Measurements from ENCODE around the gene ZFAND3. TPM values are rescaled to one million over a fixed set of nuclear protein-coding genes. Genes with fewer than 3 reads are reported as not detected.
"Not testable (repeated sequence)": the region's sequence is repeated elsewhere in the genome, so short reads cannot be mapped to it uniquely, and the experiment has no call there.

ZFAND3 gene
- polyA plus RNA-seq, 4 donors, result 127 to 176 (median 139) TPM

DNA sequence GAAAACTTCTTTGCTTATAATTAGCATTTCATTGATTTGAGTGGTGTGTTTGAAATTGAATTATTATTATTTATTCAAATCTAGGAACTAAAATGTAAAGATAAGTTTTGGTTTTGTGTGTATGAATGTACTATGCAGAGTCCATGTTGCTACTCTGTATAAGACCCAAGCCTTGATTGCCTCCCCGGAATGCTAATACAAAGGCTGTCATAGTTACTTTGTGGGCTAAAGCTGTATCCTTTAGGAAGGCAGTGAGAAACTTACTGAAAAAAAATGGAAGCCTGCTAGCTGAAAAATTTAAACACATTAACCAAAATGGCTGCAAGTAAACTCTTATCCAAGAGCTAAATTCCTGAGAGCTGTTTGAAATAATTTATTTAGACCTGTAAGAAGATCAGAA lies 213.3 kb downstream of the ZFAND3 start:
- no peak for DNase-seq (ENCODE audit: low read depth in 4 of 4, low spot score in 3 of 4)

DNA sequence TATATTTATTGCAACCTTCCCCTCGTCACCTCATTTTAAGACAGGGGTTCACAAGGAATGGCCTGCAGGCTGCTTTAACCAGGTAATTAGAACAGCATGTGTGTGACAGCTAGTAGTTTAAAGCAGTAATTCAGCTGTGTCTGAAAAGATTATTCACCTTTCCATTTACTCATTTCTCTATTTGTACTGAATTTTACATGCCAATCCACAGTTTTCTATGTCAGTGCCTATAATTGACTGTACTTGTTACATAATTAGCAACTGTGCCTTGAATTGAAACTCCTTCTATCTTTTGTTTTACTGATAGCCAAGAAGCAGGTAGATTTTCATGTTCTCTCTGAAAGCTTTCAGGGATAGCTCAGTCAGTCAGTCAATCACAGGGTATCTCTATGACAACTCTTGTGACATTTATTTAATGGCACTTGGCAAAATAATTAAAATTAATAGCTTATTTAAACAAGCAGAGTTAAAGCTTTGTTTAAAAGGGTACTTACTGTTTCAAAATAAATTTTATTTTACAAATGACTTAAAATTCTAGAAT lies 214.0 kb downstream of the ZFAND3 start:
- no peak for DNase-seq (ENCODE audit: low read depth in 4 of 4, low spot score in 3 of 4)

DNA sequence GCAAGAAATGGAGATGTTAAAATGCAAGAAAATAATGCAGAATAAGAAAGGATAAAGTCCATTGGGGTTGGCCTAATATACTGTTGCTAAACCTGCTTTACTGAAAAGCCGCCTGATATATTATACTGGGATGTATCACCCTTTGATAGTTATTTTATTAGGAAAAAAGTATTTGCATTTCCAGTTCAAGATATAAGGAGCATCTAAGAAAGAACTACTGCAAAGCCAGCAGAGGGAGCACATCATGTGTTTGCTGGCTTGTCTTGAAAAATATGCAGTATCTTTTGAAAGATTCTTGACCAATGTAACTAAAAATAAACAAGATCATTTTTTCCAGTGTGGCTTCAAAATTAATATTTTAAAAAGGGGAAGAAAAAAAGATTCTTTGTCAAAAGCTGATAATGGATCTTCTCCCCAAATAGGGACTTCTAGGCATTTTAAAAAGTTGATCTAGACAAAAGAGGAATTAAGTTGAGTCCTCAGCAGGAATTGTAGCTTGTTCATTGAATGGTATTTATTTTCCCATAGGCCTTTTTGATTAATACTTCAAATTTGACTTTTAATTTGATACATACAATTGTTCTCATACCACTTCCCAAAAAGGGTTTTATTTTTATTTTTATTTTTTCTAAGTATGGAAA lies 214.9 kb downstream of the ZFAND3 start:
- DNase-seq (ENCODE audit: low read depth in 4 of 4, low spot score in 3 of 4), result no peak

DNA sequence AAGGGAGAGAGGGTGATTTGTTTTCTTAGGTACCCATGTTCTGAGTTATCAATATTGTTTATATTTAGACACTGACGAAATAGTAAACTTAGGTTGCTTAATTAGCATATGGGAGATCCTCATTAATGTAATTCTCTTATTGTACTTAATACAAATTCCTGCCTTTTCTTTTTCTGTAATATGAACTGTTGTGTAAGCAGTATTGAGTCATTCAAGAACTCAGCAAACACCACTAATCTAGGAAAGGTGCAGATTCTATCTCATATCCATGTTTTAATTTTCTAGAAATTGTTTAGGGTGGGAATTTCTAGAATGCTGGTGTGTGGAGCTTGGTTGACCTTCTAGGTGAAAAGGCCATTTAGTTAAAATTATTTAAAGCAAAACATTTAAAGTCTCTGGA lies 216.0 kb downstream of the ZFAND3 start:
- DNase-seq (ENCODE audit: low read depth in 4 of 4, low spot score in 3 of 4), result no peak

DNA sequence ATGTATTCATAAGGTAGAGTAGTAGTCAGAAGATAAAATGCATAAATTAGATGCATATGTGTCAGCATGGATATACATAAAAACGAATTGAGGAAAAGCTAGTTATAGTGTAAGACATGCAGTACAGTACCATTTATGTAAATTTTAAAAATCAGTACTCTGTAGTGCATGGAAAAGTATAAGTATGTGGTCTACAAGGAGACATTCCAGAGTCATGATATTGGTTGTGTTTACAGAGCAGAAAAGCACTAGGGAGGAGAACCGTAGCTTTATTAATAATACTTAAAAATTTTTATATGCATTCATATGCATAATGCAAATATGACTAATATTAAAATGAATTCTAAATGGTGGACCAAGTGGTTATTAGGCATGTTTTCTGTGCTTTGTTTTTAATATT lies 220.0 kb downstream of the ZFAND3 start:
- no peak for DNase-seq (ENCODE audit: low read depth in 4 of 4, low spot score in 3 of 4)

DNA sequence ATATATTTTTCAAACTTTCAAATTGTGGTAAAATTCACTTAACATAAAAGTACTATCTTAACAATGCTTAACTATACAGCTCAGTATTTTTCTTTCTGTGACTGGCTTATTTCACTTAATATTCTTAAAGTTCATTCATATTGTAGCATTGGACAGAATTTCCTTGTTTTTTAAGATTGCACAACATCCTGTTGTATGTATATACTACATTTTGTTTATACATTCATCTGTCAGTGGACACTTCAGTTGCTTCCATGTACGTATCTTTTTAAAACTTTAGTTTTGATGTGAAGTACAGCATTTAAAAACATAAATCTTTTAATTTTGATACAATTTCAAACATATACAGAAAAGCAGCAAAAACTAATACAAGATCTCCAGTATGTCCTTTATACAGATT lies 220.7 kb downstream of the ZFAND3 start:
- DNase-seq (ENCODE audit: low read depth in 4 of 4, low spot score in 3 of 4), result no peak

DNA sequence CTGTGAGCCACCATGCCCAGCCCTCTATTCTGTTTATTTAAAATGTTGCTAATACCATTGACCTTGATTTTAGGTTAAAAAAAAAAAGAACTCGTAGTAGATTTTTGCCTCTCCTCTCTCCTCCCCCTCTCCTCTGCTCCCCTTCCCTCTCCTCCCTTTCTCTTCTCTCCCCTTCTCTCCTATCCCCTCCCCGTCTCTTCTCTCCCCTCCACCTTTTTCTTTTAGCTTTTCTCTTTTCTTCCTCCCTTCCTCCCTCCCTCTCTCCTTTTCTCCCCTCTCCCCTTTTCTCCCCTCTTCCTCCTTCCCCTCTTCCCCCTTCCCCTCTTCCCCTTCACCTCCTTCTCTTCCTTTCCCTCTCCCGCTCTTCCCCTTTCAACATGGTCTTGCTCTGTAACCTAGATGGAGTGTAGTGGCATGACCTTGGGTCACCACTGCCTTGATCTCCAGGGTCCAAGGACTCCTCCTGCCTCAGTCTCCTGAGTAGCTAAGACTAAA lies 223.8 kb downstream of the ZFAND3 start:
- DNase-seq (ENCODE audit: low read depth in 4 of 4, low spot score in 3 of 4), result no peak

DNA sequence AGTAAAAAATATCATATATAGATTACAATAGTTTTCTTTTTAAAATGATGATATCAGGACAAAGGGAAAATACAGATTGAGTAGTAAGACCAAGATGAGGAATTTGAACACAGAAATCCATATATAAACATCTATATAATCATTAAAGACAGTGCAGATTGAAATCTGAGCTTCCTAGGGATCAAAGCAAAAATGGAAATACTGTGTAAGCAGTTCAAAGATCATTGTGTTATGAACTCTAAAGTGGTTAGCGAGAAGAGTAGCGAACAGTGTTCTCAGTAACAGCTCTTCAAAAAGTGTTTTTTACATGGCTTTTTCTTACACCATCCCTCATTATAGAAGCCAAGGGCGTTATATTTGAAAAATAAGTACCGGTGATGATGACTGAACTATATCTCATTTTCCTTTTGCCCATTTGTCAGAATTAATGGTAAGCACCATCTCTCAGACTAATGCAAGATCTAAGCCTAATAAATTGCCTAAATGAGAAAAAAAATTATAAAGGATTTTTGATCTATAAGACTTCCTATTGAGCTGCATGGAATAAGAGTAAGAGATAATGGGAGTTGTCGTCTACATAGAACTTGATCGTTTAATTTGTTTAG lies 226.3 kb downstream of the ZFAND3 start:
- DNase-seq (ENCODE audit: low read depth in 4 of 4, low spot score in 3 of 4), result no peak

DNA sequence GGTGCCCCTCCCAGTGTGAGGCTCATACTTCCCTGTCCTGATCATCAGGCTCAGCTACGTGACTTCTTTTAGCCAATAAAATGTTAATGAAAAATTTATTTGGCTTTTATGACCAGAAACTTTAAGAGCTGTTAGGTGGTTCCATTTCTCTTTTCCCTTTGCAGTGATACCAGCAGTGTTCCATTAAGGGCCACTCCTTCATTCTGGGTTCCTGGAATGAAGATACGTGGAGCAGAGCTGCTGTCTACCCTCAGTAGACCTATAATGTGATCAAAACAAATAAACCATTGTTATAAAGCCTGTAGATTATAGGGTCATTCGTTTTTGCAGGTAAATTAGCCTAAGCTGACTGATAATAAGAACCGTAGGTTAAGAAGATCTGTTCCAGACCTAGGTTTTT lies 228.0 kb downstream of the ZFAND3 start:
- no peak for DNase-seq (ENCODE audit: low read depth in 4 of 4, low spot score in 3 of 4)

DNA sequence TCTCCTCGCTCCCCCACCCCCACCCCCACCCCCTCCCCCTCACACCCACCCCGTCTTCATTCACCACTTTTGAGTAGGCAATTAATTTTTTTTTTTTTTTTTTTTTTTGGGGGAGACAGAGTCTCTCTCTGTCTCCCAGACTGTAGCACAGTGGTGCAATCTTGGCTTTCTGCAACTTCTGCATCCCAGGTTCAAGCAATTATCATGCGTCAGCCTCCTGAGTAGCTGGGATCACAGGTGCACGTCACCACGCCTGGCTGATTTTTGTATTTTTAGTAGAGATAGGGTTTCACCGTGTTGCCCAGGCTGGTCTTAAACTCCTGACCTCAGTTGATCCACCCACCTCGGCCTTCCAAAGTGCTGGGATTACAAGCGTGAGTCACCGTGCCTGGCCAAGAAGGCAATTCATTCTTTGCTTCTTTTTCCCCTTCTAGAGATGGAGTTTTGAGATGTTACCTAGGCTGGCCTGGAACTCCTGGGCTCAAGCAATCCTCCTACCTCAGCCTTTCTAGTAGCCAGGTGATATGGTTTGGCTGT lies 230.4 kb downstream of the ZFAND3 start:
- not testable (repeated sequence) for DNase-seq (ENCODE audit: low read depth in 4 of 4, low spot score in 3 of 4)

DNA sequence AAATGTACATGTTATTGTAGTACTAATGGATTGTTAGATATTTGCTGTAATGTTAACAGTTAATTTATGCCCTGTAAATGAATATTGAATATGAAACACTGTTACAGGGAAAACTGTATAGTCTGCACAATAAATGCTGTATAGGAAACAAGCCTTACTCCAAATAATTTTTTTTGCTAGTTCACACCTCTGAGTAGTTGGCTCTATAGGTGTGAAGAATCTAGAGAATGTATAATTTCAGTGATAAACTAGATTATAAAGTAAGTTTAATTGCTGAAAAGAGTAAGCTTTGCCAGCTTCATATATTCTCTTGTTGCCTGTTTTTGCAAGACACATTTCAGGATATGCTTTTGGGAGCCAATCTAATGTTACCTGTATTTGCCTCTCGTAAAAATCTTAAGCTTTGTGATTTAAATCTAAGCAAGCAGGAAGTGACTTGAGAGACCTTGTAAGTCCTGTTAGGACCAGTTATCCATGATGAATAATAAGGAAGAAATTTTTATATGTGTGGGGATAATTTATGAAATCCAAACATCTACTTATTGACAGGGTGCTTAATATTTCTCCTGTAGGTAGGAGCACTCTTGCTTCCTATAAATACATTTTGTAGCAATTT lies 232.4 kb downstream of the ZFAND3 start:
- no peak for DNase-seq (ENCODE audit: low read depth in 4 of 4, low spot score in 3 of 4)

DNA sequence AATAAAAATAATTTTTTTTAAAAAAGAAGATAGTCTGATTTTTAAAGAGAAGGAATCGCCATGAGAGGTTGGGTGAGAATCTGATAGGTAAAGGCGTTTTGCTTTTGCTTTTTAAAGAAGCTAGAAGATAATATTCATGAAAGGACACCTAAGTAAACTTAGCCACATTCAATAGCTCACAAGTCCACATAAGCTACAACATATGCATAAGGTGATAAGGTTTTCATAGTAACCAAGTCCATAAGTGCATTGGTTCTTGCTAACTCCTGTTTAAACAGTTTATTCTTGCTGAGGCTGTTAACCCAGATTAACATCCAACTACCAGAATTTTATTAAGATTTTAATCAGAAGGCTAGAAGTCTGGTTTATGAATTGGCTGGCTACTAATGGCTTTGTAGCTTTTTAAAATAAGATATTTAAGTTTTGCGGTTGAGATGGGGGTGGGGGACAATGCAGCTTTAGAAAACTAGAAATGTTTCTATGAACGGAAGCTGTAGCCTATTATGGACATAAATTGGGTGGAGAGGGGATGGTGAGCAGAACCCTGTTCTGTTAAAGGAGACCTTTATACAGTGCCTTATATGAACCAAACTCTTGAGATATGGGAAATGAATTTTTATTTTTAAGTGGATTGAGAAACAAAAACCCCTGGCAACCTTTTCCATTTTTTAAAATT lies 235.1 kb downstream of the ZFAND3 start:
- no peak for DNase-seq (ENCODE audit: low read depth in 4 of 4, low spot score in 3 of 4)

DNA sequence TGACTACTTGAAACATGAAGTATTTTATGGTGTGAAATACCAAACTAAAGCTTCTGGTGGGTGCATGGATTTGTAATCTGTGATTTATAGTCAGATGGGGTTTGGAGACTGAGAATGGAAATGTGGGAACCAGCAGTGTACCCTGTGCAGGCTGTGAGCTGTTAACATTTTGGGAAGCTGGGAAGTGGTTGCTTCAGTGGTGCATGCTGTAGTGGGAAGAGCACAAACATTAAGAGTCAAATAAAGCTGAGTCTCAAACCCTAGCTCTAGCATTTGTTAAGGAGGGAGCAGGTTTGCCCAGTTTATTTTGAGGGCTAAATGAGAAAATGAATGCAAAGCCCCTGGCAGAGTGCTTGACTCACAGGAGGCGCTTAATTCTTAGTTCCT lies 235.7 kb downstream of the ZFAND3 start:
- no peak for DNase-seq (ENCODE audit: low read depth in 4 of 4, low spot score in 3 of 4)

DNA sequence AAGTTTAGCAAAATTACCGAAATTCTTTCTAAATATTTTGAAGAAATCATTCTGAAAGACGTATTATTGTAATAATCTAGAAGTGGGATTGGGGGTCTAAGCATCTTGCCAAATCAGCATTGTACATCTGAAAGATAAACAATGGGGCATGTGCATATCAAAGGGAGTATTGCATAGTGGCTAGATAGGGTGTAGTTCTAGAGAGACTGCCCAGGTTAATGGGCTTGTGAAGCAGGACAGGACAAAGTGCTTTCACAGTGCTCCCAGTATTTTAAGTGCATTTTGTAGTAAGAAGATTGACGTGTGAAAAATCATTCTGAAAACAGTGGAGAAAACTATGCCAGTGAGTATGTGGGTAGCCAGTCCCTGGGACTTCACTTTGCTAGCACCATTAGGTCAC lies 236.8 kb downstream of the ZFAND3 start:
- no peak for DNase-seq (ENCODE audit: low read depth in 4 of 4, low spot score in 3 of 4)

DNA sequence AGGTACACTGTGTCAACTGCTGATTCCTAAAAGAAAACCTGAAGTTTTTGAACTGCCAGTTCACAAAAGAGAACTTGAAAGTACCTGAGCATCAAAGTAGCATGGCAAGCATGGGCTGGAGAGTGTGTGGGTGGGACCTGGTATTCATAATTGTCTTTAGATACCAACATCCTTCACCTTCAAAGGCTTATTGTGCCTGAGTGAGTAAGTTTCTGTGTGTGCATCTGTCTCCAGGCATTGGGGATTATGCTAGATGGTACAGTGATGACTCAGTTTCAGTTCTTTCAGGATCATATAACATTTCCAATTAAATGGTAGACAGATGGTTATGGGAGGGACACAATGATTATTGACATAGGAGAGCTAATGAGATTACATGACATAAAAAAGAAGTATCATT lies 238.5 kb downstream of the ZFAND3 start:
- no peak for DNase-seq (ENCODE audit: low read depth in 4 of 4, low spot score in 3 of 4)

DNA sequence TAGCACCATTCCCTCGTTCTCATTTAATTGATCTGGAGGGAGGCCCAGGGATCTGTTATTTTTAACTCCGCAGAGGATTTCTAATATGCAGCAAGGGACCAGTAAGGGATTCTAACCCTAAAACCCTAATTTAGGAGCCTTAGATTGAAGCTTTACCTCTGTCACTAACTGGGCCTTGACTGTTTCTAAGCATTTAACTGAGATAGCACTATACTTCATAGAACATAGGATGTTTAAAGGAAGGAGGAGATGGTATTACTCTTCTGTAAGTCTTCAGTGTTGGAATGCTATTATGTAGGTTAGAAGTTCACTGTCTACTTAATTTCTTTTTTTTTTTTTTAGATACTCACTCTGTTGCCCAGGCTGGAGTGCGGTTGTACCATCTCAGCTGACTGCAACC lies 242.5 kb downstream of the ZFAND3 start:
- no peak for DNase-seq (ENCODE audit: low read depth in 4 of 4, low spot score in 3 of 4)

DNA sequence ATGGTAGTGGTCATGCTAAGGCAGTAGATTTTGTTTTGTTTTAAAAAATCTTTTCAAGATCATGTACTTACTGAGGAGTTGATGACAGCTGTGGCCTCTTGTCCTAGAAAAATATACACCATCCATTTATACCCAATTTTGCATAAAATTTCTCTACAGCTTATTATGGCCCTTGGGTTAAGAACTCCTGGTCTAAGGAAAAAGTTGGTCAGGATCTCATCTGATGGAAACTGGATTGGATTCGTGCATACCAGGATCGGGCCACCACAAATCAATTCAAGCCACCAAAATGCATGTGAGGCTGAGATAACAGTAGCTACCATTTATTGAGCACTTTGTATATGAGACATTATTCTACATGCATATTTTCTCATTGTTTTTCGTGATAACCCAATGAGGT lies 244.4 kb downstream of the ZFAND3 start:
- no peak for DNase-seq (ENCODE audit: low read depth in 4 of 4, low spot score in 3 of 4)

DNA sequence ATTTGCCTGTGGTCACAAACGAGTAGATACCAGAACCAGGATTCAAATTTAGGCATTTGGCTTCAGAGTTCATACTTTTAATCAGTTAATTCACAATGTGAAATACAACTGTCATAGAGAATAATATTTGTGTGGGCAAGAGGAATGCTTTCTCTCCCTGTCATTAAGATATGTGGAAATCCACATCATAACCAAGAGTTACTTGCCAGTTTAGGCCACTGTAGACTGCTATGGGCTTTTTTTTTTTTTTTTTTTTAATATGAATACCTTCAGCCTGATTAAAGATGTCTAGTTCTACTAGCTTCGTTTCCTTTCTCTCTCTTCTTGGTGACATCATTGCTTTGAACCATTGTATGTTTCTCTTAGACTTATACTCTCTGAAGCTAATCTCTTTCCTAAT lies 244.9 kb downstream of the ZFAND3 start:
- no peak for DNase-seq (ENCODE audit: low read depth in 4 of 4, low spot score in 3 of 4)

DNA sequence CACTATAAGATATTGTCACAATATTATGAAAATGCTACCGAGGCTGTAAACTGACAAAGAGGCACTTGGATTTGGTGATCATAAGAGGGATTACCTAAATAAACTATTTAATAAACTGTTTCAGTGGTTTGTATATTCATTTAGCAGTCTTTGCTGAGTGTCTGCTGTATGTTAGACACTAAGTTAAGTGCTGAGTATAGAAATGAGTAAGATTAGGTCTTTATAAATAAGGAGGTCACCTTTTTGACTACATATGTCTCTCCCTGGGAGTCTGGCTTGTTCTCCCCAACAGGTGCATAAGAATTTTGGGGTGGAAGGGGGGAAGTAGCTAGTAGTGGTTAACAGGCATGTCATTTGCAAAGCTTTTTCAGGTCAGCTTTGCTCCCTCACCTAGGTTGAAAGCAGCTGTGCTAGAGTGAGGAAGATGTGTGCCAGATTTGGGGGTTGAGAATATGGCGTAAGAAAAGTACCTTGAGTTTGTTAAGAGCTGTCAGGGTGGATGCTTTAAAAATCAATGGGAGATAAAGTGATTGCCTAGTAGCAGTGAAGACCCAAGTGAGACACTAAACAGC lies 246.3 kb downstream of the ZFAND3 start:
- DNase-seq (ENCODE audit: low read depth in 4 of 4, low spot score in 3 of 4), result no peak

DNA sequence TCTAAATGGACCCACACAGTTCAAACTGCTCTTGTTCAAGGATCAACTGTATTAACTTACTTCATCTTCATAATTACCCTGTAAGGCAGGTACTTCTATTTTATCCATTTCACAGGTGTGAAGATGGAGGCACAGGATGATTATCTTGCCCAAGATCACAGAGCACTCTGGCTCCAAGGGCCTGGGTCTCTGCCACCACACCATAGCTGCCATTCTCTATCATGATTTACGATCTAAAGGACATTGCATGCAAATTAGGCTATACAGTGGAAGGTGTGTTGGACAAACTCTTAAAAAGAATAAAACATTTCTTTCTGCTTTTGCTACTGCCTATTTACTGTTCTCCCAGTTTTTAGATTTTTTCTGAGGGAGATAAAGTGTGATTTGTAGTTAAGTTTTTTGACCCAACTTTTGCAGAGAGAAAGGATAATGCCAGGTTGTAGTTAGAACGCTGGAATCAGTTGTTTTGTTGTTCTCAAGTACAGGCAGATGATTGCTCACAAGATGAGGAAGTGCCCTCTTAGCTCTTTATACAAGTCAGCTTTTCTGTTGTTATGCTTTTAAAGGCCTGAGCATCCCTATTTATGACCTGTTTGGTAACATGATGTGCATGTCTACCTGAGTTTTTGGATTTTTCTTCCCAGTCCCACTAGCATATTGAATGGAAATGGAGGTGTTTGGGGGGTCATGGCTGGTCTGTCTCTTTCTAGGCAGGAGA lies 247.9 kb downstream of the ZFAND3 start:
- DNase-seq (ENCODE audit: low read depth in 4 of 4, low spot score in 3 of 4), result no peak
